ENCODE measurements around the gene SUPT4H1. TPM values are rescaled to one million over a fixed set of nuclear protein-coding genes. Genes with fewer than 3 reads are reported as not detected.

The SUPT4H1 gene
- total and polyA plus RNA-seq, 2 of the 4 experiments (the other 2 are of a cell fraction): 51.6 to 129 TPM

DNA sequence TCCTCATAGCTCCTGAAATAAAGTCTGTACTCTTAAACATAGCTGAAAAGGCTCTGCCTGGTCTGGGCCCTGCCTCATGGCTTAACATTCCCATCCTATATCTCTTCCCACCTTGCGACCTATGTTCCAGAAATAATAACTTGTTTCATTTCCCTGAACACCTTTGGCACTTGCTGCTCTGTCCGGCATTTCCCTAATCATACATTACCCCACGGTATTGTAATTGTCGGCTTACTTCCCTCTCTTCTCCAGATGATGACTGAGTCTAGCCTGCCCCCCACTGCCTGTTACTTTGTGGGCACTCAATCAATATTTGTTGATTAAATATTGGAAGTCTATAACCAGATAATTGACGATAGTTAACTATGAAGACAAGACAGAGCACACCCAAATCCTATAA lies 23.3 kb upstream of the SUPT4H1 start:
- CTCF ChIA-PET: no interaction called here
- in situ Hi-C loops (cut with MboI; ENCODE audit: low sequenced_read_pairs): no loop called here

More for the DNA sequence above, 23.3 kb upstream of the SUPT4H1 start:
- Histone ChIP-seq H2BK15ac (ENCODE audit: low read depth, low read length) (no peak overlapping the region), H2BK20ac (ENCODE audit: low read depth, low read length) (no peak overlapping the region), H3K4me1 (ENCODE audit: control insufficient read depth, insufficient read depth, low read length) (no peaks in the 10 kb centered on the region), H4K8ac (ENCODE audit: low read depth in 2 of 2, low read length in 2 of 2) (no peak overlapping the region), H3K4ac (ENCODE audit: low read depth, low read length) (no peak overlapping the region), H4K91ac (ENCODE audit: insufficient read depth, low read depth, low read length) (no peak overlapping the region), H2AK9ac (replicated peaks; ENCODE audit: low read depth, low read length, poor library complexity) (no peak overlapping the region), H3K27me3 (ENCODE audit: control insufficient read depth, insufficient read depth, low read length) (peaks cover 18% of the 10 kb centered on the region), H3K18ac (ENCODE audit: low read depth, low read length) (no peak overlapping the region), H2BK120ac (ENCODE audit: low read depth, low read length) (no peak overlapping the region), H3K79me1 (ENCODE audit: low read depth in 1 of 2, low read length in 2 of 2) (no peaks in the 10 kb centered on the region), H2AFZ (replicated peaks; ENCODE audit: low read length, poor library complexity) (no peak overlapping the region), H3K9me3 (ENCODE audit: control insufficient read depth, insufficient read depth, low read length) (no peaks in the 10 kb centered on the region), H3K23ac (ENCODE audit: low read depth, low read length) (no peak overlapping the region), H3K9ac (ENCODE audit: low read depth, low read length) (no peak overlapping the region), H2BK5ac (ENCODE audit: low read depth, low read length, poor library complexity, severe bottlenecking) (no peak overlapping the region), H3K4me2 (ENCODE audit: low read depth, low read length) (no peak overlapping the region), H3K4me3 (ENCODE audit: insufficient read depth, low read depth, low read length) (no peak overlapping the region), H4K5ac (ENCODE audit: low read depth, low read length) (no peak overlapping the region), H3K9me1 (ENCODE audit: insufficient read depth, low read length) (no peaks in the 10 kb centered on the region), H3K56ac (ENCODE audit: extremely low read depth, insufficient read depth, low read length) (no peak overlapping the region), H2AK5ac (ENCODE audit: low read depth, low read length) (no peak overlapping the region), H3K36me3 (ENCODE audit: control insufficient read depth, insufficient read depth, low read length) (no peaks in the 10 kb centered on the region), H3K14ac (replicated peaks; ENCODE audit: low read depth, low read length) (no peak overlapping the region), H4K20me1 (ENCODE audit: insufficient read depth, low read length) (no peaks in the 10 kb centered on the region), H3K27ac (ENCODE audit: insufficient read depth, low read length) (no peak overlapping the region)
- dilution Hi-C loops (cut with HindIII; ENCODE audit: low sequenced_read_pairs, unreplicated experiment): no loop called here
- intact Hi-C loops (cut with micrococcal nuclease): no loop called here
- no TSS peak for BruUV-seq (replicated peaks)
- WGBS, 2 experiments (ENCODE audit: extremely low coverage in 2 of 2, insufficient read length in 1 of 2): no CpG with 5 or more reads among the region's 5 CpGs
- ATAC-seq (ENCODE audit: low read depth) (no peak), DNase-seq (no peak)
- TF ChIP-seq CEBPB (IDR thresholded peaks at IDR 0.05; ENCODE audit: low read depth, low read length) (no peak), CHD1 (IDR thresholded peaks at IDR 0.05; ENCODE audit: low read depth, low read length) (no peak), RAD21 (IDR thresholded peaks at IDR 0.05; ENCODE audit: low read length) (no peak), RFX5 (IDR thresholded peaks at IDR 0.05; ENCODE audit: low read depth, low read length) (no peak), BHLHE40 (IDR thresholded peaks at IDR 0.05; ENCODE audit: low read depth, low read length) (no peak), FOS (IDR thresholded peaks at IDR 0.05; ENCODE audit: low read depth, low read length) (no peak), NFE2L2 (IDR thresholded peaks at IDR 0.05; ENCODE audit: low read depth, low read length) (no peak), MAFK (IDR thresholded peaks at IDR 0.05; ENCODE audit: low read depth, low read length) (no peak)
- TF ChIP-seq, protein P1, sequence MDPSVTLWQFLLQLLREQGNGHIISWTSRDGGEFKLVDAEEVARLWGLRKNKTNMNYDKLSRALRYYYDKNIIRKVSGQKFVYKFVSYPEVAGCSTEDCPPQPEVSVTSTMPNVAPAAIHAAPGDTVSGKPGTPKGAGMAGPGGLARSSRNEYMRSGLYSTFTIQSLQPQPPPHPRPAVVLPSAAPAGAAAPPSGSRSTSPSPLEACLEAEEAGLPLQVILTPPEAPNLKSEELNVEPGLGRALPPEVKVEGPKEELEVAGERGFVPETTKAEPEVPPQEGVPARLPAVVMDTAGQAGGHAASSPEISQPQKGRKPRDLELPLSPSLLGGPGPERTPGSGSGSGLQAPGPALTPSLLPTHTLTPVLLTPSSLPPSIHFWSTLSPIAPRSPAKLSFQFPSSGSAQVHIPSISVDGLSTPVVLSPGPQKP (IDR thresholded peaks at IDR 0.05; ENCODE audit: borderline replicate concordance, low read depth, low read length): no peak
- POLR2A ChIA-PET (ENCODE audit: unreplicated experiment): no interaction called here

Measured in IMR-90 (cell line).